ENCODE results near the gene DDHD1.

The DDHD1 gene

DNA sequence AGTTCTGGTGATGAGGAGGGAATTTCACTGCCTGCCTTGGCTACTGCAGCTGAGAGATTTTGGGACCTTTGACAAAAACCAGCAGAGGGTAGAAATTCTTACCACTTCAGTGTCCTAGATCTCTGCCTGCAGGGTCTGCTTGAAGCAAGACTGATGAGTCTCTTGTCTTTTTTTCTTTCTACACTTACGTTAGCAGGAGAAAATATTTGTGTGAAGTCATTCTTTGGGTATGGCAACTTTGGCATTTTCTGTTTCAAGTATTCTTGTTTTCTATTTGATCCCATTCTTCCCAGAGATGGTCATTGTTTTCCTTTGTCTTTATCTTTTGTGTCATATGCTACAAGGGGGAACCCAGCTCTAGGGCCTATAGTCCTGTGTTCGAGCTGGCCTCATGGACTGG lies 136.6 kb downstream of the DDHD1 start:
- TF ChIP-seq, protein P1, sequence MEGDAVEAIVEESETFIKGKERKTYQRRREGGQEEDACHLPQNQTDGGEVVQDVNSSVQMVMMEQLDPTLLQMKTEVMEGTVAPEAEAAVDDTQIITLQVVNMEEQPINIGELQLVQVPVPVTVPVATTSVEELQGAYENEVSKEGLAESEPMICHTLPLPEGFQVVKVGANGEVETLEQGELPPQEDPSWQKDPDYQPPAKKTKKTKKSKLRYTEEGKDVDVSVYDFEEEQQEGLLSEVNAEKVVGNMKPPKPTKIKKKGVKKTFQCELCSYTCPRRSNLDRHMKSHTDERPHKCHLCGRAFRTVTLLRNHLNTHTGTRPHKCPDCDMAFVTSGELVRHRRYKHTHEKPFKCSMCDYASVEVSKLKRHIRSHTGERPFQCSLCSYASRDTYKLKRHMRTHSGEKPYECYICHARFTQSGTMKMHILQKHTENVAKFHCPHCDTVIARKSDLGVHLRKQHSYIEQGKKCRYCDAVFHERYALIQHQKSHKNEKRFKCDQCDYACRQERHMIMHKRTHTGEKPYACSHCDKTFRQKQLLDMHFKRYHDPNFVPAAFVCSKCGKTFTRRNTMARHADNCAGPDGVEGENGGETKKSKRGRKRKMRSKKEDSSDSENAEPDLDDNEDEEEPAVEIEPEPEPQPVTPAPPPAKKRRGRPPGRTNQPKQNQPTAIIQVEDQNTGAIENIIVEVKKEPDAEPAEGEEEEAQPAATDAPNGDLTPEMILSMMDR (IDR thresholded peaks at IDR 0.05; ENCODE audit: low read depth, low read length) = no peak
- Histone ChIP-seq H3K36me3 (no peaks in the 10 kb centered on the region), H3K4me1 (no peaks in the 10 kb centered on the region)

DNA sequence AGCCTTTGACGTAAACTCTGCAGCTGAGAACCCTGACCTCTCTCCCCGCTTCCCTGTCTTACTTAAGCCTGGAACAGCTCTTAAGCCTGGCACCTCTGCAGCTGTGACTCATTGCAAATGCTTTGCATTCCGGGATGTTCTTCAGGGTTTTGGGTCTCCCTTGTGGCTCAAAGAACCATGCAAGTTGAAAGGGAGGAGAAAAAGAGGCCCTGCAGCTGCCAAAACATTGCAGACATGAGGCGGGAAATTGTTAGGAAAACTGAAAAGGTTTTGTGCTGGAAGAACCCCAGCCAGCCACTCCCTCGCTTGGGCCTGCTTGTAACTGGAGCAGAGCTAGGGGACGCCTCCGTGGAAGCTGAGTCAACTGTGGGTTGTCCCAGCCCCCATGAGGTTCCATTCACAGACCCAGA lies 142.1 kb downstream of the DDHD1 start:
- Histone ChIP-seq H3K36me3 (no peaks in the 10 kb centered on the region), H3K27me3 (no peaks in the 10 kb centered on the region), H3K4me1 (no peaks in the 10 kb centered on the region), H3K9me3 (no peaks in the 10 kb centered on the region), H3K4me3 (ENCODE audit: low read depth, low read length) (no peak overlapping the region)
- no peak for DNase-seq
- TF ChIP-seq, protein P1 (IDR thresholded peaks at IDR 0.05; ENCODE audit: low read depth, low read length) = no peak

More for the DNA sequence above, 136.6 kb downstream of the DDHD1 start:
- Histone ChIP-seq H3K4me3 (ENCODE audit: low read depth, low read length) (no peak overlapping the region), H3K9me3 (no peaks in the 10 kb centered on the region; the same call in 1 of the 2 replicates), H3K27me3 (no peaks in the 10 kb centered on the region)
- no peak for DNase-seq

DNA sequence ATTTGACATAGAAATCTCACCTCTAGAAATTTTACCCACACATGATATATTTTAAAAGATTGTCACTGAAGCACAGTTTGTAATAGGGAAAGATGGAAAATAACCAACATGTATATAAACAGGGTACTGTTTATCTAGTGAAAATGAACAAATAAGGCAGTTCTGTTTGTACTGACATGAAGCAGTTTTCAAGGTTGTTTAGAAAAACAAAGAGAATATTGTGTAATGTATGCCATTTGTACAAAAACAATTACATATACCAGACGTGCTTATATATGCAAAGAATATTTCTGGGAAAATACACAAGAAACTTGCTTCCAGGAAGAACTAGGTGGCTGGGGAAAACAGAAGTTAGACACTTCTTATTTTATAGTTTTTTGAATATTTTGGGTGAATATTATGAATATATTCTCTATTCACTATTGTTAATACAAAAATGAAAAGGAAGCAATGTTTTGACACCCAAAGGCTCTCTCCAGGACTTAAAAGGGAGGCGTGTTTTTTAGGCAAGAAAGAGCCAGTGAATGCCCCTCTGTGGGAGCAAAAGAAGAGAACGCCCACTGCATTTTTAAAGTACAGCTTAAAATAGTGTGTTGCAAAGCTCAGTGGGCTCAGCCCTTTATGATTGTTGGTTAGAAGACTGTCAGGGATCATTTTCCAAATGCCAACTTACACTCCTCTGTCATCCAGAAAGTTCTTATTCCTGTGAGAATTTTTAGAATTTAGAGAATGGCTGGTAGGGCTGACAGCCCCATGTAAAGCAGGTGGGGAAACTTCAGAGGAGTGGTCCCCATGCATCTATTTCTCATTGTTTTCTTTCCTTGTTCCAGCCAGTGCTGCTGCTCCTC lies 142.7 kb downstream of the DDHD1 start:
- H3K36me3 ChIP-seq = no peaks in the 10 kb centered on the region
- H3K9me3 ChIP-seq = no peaks in the 10 kb centered on the region
- no peak overlapping the region for H3K4me3 ChIP-seq (ENCODE audit: low read depth, low read length)
- no peaks in the 10 kb centered on the region for H3K27me3 ChIP-seq
- no peaks in the 10 kb centered on the region for H3K4me1 ChIP-seq
- no peak for DNase-seq
- TF ChIP-seq, protein P1 (IDR thresholded peaks at IDR 0.05; ENCODE audit: low read depth, low read length) = no peak

DNA sequence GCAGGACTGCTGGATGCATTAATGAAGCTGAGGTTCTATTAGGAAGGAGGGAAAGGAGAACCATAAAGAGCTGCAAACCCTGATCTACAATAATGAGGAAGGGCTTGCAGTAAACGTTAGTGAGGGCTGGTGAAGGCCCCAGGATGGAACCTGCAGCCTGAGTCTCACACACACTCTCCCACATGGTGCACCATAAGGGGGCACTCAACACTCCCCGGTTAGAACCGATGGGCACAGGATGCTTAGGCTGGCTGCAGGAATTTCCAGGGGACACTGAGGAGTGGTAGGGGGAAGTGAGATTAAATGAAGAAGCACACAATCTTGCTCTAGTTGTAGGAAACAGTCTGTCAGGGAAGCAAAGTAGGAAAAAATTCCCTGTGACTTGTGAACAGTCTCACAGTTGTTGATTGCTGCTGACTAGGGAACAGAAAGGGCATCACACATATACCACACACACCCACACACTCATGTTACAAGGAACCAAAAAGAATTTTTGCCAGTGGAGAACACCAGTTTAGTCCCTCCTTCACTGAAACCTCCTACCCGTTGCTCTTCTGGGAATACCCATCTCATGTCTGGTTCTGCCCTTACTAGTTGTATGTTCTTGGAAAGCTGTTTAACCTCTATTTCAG lies 146.1 kb downstream of the DDHD1 start:
- Histone ChIP-seq H3K27me3 (no peaks in the 10 kb centered on the region), H3K36me3 (no peaks in the 10 kb centered on the region), H3K9me3 (no peaks in the 10 kb centered on the region), H3K4me3 (ENCODE audit: low read depth, low read length) (no peak overlapping the region), H3K4me1 (no peaks in the 10 kb centered on the region; the same call in 1 of the 2 replicates)
- TF ChIP-seq, protein P1 (IDR thresholded peaks at IDR 0.05; ENCODE audit: low read depth, low read length) = no peak
- DNase-seq = no peak

DNA sequence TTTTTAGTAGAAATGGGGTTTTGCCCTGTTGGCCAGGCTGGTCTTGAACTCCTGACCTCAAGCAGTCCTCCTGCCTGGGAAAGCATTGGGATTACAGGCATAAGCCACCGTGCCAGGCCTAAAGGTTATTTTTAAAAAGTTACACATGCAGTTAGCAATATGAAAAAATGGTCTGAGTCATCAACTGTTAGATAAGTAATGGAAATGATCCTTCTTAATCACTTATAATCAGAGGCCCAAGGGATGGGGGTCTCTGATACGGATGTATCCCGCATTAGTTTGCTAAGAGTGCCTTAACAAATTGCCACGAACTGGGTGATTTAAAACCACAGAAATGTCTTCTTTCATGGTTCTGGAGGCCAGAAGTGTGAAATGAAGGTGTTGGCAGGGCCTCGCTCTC lies 148.1 kb downstream of the DDHD1 start:
- no peaks in the 10 kb centered on the region for H3K27me3 ChIP-seq
- H3K4me3 ChIP-seq (ENCODE audit: low read depth, low read length) = no peak overlapping the region
- no peaks in the 10 kb centered on the region for H3K36me3 ChIP-seq
- no peaks in the 10 kb centered on the region; the same call in 1 of the 2 replicates for H3K4me1 ChIP-seq
- TF ChIP-seq, protein P1 (IDR thresholded peaks at IDR 0.05; ENCODE audit: low read depth, low read length) = no peak
- no peak for DNase-seq
- no peaks in the 10 kb centered on the region for H3K9me3 ChIP-seq

DNA sequence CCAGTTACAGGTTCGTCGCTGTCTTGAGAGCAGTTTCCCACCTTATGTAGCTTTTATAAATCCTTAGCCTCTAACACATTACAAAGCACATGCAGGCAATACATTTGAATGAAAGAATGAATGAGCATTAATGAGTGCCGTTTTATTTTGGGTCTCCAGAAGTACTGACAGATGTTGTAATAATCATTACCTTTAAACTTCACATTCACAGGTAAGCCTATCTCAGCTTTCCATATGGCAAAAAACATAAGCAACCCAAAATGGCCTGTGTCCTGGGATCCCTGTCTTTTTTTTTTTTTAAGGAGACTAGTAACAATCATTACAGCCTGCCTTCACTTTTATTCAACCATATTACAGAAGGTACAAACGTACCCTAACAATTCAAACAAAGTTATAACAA lies 149.3 kb downstream of the DDHD1 start:
- H3K27me3 ChIP-seq = no peaks in the 10 kb centered on the region
- H3K4me1 ChIP-seq = no peaks in the 10 kb centered on the region; the same call in 1 of the 2 replicates
- DNase-seq = no peak
- H3K36me3 ChIP-seq = no peaks in the 10 kb centered on the region
- TF ChIP-seq, protein P1 (IDR thresholded peaks at IDR 0.05; ENCODE audit: low read depth, low read length) = no peak
- no peak overlapping the region for H3K4me3 ChIP-seq (ENCODE audit: low read depth, low read length)
- no peaks in the 10 kb centered on the region for H3K9me3 ChIP-seq

Data from BE2C (cell line).